ENCODE measurements around the gene EEF1AKMT3.
A peak's percentile ranks its signal among the peaks of the same experiment; 100 is the strongest.

EEF1AKMT3 gene

DNA sequence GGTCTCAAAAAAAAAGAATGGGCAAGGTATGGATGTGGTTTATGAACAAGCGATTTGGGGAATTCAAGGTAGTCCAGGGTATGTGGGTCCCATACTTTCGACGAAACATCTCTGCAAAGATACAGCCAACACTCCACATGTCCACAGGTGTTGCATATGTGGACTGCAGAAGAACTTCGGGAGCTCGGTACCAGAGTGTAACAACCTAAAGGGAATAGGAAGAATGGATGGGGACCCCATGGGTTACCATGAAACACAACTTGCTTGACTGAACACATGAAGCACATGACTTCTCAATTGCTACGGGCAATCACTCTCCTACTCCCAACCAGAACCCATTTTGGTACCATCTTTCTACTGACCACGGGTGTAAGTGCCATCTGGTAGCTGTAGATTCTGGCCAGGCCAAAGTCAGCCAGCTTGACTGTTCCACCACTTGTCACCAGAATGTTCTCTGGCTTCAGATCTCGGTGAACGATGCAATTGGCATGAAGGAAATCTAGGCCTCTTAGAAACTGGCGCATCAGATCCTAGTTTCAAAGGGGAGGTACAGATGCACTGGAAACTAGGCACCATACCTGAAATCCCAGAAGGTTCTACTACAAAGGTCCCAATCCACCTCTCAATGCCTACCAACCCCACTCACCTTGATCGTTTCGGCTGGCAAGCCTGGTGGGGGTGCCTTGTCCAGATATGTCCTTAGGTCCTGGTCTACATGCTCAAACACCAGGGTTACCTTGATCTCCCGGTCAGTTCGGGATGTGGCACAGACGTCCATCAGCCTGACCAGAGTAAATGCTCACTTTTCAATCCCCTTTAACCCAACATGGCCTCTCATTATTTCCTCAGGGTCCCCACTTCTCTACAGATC lies 21.6 kb upstream of the EEF1AKMT3 start:
- DNase-seq (ENCODE audit: low read depth) = no peak

DNA sequence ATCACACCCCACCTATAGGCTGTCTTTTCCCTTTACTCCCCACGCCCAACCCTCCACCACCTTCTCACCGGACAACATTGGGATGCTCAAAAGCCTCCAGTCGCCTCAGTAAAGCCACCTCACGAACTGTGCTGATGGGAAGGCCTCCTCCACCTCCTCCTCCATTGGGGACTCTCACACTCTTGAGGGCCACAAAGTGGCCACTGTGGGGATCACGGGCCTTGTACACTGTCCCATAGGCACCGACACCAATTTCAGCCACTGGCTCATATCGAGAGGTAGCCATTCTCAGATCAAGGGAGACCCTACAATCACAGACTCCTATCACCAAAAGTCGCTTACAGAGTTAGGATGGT lies 21.0 kb upstream of the EEF1AKMT3 start:
- DNase-seq (ENCODE audit: low read depth) = no peak

DNA sequence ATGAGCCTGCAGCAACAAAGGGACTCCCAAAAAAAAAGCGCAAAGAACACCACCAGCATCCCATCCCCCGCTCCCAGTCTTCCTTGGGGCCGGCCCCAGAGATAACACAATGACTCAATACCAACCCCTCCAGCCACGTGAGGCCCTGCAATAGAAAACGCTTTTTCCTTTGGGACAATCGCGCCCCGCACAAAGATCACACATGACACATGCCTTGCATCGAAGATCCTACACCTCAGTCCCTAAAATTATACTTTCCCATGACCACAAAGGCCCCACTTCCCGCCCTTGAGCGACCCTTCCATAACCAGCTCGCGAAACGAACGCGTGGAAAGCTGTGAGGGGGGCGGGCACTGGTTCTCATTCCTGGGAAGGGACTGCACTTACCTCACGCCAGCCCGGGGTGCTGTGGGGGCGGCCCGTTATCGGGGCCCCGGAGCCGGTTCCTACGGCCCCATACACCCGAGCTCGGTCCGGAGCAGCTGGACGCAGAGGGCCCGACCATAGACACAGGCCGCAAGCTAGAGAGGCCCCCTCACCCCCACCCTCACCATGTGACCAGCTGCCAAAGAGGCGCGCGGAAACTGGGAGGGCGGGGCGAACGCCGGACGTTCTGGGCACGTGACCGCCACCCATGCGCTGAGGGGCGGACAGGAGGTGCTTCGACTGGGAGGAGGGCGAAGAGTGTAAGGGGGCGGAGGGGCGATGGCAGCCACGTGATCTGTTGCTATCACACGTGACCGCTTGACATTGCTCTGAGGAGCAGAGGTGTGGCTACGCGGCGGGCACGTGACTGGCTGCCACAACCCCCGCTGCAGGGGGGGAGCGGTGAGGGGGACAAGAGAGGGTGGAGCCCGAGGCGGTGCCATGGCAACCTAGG lies 20.4 kb upstream of the EEF1AKMT3 start, which contains the start of gene CDK4:
Gene CDK4, minus strand, starts transcription at position 523 of the 880 bp plus-strand sequence. CDS start 593 bp downstream, outside the sequence.
- DNase-seq (ENCODE audit: low read depth) = peak; percentile 99

DNA sequence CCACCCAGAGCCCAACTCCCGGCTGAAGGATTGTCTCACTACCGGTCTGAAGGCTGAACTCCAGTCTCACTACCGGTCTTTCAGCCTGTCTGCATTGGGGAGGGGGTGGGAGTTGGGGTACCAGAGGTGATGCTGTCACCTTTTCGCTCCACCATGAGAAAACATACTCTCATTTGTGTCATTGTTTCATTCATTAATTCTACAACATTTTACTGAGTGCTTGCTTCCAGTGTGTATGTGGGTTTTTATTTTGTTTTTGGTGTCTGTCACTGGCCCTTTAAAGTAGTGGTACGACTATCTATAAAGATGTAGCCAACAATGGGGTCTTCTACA lies 19.8 kb upstream of the EEF1AKMT3 start:
- no peak for DNase-seq (ENCODE audit: low read depth)

GRCh38 chr12:57753756-57754337 lies 18.6 kb upstream of the EEF1AKMT3 start:
- no peak for DNase-seq (ENCODE audit: low read depth)

DNA sequence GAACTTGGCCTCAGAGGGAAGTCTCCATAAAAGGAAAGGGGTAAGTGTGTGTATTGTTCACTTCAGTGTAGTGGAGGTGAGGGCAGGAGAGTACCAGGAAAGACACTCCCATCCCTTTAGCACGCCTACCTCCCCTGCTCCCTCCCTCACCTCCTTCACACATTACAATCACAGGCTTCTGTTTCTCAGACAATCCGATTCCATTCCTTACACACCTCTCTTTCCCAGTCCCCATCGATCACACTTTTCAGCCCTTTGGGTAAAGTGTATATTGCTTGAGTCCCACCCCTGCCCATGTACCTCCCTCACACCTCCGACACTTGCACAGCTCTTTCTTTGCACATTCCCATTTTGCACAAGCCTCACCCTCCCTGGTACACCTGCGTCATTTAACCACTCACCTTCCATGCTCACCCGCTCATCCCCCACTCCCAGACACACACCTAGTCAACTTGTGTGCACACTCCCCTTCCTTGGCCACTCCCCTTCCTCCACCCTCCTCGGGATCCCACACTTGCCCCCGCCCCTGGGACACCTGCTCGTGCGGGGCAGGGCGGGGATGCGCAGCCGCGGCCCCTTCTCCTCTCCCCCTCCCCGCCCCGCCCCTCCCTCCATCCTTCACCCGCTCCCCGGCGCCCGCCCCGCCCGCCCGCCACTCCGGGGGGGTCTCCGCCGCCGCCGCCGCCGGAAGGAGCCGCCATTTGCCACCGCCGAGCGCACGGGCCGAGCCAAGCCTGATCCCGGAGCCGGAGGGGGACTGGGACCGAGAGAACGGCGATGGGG lies 17.8 kb upstream of the EEF1AKMT3 start, which contains the start of gene MARCHF9:
Gene MARCHF9, plus strand, starts transcription at position 693 of the 783 bp plus-strand sequence. CDS start 426 bp downstream, outside the sequence.
- DNase-seq (ENCODE audit: low read depth) = peak; percentile 83

DNA sequence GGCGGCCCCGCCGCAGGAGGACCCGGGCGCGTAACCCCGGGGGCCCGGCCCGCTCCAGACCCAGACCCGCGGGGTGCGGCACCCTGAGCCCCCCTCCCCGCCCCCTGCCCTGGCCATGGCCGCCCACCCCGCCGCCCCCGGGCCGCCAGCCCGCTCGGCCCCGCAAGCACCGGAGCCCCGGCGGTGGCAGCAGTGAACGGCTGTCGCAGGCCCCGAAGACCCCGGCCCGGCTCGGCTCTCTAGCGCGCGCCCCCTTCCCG lies 17.3 kb upstream of the EEF1AKMT3 start:
- DNase-seq (ENCODE audit: low read depth) = no peak

DNA sequence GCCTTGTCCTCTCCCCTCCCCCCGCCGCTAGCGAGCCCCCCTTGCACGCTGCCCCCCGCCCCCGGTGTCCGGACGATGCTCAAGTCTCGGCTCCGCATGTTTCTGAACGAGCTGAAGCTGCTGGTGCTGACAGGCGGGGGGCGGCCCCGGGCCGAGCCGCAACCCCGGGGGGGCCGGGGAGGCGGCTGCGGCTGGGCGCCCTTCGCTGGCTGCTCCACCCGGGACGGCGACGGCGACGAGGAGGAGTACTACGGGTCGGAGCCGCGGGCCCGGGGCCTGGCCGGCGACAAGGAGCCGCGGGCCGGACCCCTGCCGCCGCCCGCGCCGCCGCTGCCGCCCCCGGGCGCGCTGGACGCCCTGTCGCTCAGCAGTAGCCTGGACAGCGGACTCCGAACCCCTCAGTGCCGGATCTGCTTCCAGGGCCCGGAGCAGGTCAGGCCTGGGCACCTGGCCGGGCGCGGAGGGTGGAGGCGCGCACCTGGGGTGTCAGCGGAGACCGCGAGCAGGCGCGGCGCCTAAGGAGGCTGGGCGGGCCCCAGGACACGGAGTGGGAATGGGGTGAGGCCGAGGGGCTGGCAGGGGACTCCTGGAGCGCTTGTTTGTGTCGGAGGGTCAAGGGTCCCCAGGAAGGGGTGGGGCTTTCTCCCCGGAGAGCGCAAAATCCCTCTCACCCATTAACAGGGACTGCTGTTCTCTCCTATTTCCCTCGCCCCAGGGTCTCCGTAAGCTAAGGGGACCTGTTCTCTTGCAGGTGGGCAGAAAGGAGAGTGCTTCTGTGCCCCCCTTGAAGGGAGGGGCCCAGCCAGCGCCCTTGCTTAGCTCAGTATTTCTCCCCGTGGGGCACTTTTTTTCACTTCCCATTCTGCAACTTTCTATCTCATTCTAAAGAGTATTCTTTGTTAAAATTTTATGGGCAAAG lies 16.7 kb upstream of the EEF1AKMT3 start:
- DNase-seq (ENCODE audit: low read depth) = peak; percentile 27

DNA sequence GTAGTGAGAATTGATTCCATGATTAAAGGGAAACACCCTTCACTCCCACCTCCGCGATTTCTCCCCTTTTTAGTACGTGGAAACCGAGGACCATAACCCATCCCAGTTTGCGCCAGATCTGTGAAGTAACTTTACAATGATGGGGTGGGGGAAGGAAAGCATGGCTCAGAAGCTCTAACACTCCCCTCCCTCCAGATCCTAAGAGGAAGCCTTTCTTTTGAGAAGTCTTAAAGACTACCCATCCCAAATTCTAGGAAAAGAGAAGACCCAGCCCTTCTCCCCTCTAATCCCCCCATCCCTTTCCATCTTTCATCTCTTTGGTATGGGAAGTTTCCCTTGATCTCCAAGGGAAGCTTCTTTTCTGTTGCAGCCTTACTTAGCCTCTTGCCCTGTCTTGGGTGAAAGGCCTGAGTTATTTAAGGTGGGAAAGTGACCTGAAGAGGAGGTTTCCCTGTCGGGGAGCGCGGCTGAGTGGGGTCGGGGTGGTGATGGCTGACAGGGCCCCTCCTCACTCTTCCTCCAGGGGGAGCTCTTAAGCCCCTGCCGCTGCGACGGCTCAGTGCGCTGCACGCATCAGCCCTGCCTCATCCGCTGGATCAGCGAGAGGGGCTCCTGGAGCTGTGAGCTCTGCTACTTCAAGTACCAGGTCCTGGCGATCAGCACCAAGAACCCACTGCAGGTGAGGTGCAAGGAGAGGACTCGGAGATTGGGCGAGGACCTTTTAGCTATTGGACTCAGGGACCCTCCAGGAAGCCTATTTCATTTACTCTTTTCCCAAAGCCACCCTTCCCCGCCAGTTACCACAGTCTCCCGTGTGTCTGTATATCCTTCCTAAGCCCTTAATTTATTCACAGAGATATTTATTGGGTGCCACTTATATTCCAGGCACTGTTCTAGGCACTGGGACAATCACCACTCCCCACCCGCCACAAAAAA lies 15.7 kb upstream of the EEF1AKMT3 start:
- peak; percentile 58 for DNase-seq (ENCODE audit: low read depth)

GRCh38 chr12:57757771-57758170 lies 14.6 kb upstream of the EEF1AKMT3 start:
- DNase-seq (ENCODE audit: low read depth) = no peak

- DNase-seq (ENCODE audit: low read depth) = no peak
Observed at GRCh38 chr12:57758552-57759359, 13.7 kb upstream of the EEF1AKMT3 start.

- no peak for DNase-seq (ENCODE audit: low read depth)
Observed at GRCh38 chr12:57759360-57759980, 12.9 kb upstream of the EEF1AKMT3 start.

DNA sequence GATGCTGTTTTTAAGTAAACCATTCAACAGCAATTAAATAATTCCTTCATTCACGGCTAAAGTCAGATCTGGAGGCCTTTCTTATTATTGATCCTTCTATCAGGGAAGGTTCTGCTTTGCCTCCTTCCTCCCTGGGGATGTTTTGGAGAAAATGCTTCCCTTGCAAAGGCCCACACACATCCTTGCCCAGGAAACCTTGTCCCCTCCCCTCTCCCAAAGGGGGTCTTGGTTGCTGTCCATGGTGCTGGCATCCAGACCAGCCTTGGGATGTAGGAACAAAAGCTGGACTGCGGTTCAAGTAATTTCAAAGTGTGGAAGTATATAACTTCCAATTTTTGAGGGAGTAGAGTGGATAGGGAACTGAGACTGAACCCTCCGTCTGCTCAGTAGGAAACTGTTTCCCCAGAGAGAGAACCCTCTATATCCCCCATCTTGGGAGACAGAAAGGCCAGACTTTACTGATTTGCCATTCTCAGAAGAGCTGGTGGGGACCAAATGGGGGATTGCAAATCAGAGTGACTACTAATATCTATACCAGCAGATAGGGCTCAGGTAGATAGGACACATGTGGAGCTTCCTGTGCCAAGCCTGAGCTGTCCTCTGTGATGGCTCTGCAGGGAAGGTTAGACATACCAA lies 11.9 kb upstream of the EEF1AKMT3 start:
- no peak for DNase-seq (ENCODE audit: low read depth)

- no peak for DNase-seq (ENCODE audit: low read depth)
Observed at GRCh38 chr12:57761391-57761998, 10.9 kb upstream of the EEF1AKMT3 start.

DNA sequence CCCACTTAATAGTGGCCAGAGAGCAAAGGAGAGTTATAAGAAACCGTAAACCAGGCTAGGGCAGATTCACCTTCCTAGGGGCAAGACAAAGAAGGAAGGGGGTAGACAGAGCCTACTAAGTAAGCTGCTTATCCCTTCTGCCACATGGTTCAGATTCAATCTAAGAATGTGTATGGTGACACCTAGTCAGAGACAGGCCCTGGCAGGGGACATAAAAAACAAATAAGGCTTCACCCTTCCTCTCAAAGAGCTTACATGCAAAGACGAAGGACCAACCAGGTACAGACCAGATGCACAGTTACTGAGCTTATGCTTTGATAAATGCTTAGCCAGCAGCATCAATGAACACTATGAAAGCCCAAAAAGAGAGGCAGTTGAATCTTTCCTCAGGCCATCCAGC lies 10.0 kb upstream of the EEF1AKMT3 start:
- no peak for DNase-seq (ENCODE audit: low read depth)

DNA sequence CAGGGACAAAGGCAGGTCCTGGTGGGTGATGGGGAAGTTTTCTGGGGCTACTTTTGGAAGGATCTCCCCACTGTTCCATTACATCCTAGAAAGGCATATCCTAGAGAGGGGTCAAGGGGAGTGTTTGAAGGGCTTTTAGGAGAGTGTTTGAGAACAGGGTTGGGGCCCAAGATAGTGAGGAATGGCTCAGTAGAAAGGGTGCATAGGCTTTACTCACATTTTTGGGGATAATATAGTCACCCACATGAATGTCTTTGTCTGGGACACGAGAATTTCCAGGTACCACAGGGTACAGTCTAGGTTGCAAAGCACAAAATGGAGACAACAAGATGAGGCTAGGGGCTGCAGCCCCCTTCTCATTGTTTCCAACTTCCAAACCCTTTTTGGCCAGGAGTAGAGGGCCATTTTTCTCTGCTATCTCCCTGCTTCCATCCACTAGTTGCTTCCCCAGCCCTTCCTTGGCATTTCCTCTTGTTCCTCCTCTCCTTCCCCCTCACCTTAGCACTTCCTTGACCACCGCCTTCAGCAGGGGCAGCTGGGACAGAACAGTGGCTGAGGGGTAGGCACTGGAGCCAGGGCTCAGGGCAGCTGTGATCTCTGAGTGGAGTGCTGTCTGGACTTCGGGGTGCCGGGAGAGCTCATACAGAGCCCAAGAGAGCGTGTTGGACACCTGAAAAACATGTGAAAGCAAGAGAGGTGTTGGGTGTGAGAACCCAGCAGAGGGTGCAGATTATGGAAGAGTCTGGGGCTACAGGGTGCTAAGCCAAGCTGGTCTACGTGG lies 8.3 kb upstream of the EEF1AKMT3 start:
- DNase-seq (ENCODE audit: low read depth) = no peak

DNA sequence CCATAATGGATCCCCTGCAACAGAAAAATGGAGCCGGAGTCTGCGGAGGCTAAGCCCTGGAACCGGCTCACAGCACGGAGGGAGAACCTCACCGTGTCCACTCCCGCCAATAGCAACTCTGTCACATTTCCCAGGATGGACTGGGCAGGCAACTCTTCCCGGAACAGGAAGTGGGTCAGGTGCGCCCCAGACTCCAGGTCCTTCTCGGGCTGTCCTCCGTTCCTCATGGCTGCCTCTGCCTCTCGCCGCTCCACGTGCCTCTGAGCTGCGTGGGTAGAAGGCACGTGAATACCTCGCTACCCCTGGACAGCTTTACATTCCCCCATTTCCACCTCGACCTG lies 7.8 kb upstream of the EEF1AKMT3 start:
- DNase-seq (ENCODE audit: low read depth) = no peak
